Endodermal cell (in vitro differentiated cells): ENCODE data around the gene CLPSL1. TPM values are rescaled to one million over a fixed set of nuclear protein-coding genes. Genes with fewer than 3 reads are reported as not detected.

Experiments used
- DNase-seq: peaks from one replicate; pipeline ENCODE4 v3.0.0-alpha.2; 2017
- H3K27ac ChIP-seq: 2 replicates; pipeline ENCODE4 v1.5.1; 2013; ENCODE audit warnings: mild to moderate bottlenecking, low read depth, low read length, moderate library complexity
- H3K27me3 ChIP-seq: 2 replicates; pipeline ENCODE4 v1.6.1; 2013; ENCODE audit warnings: mild to moderate bottlenecking, low read length, moderate library complexity; ENCODE audit not compliant: insufficient read depth, control insufficient read depth, poor library complexity, severe bottlenecking
- H3K36me3 ChIP-seq: 2 replicates; pipeline ENCODE4 v1.7.0; 2013; ENCODE audit warnings: mild to moderate bottlenecking, low read length, moderate library complexity; ENCODE audit not compliant: control insufficient read depth, insufficient read depth
- H3K4me1 ChIP-seq: one replicate; pipeline ENCODE4 v1.7.0; 2013; ENCODE audit warnings: low read length; ENCODE audit not compliant: control insufficient read depth, insufficient read depth
- H3K4me3 ChIP-seq: 2 replicates; pipeline ENCODE4 v1.5.1; 2013; ENCODE audit warnings: mild to moderate bottlenecking, low read length, moderate library complexity
- H3K9ac ChIP-seq: 2 replicates; pipeline ENCODE4 v1.6.1; 2013; ENCODE audit warnings: mild to moderate bottlenecking, low read length, moderate library complexity; ENCODE audit not compliant: poor library complexity, severe bottlenecking; ENCODE audit errors: extremely low read depth
- H3K9me3 ChIP-seq: 2 replicates; pipeline ENCODE4 v1.6.1; 2013; ENCODE audit warnings: mild to moderate bottlenecking, low read length, moderate library complexity; ENCODE audit not compliant: control insufficient read depth
- H3K27ac Mint-ChIP-seq: 2 replicates; pipeline ENCODE4 v1.8.0; 2020; ENCODE audit warnings: mixed read lengths
- H3K27me3 Mint-ChIP-seq: 2 replicates; pipeline ENCODE4 v1.8.0; 2021; ENCODE audit warnings: mild to moderate bottlenecking, mixed read lengths; ENCODE audit not compliant: insufficient read depth
- H3K36me3 Mint-ChIP-seq: 2 replicates; pipeline ENCODE4 v1.8.0; 2020; ENCODE audit warnings: low read depth, mixed read lengths
- H3K4me1 Mint-ChIP-seq: 2 replicates; pipeline ENCODE4 v1.8.0; 2020; ENCODE audit warnings: mixed read lengths
- H3K4me3 Mint-ChIP-seq: 2 replicates; pipeline ENCODE4 v1.8.0; 2020; ENCODE audit warnings: mild to moderate bottlenecking, moderate library complexity, mixed read lengths
- H3K9me3 Mint-ChIP-seq: 2 replicates; pipeline ENCODE4 v1.8.0; 2020; ENCODE audit warnings: mild to moderate bottlenecking, mixed read lengths
- WGBS, 2 experiments: methylation state at CpG; one replicate each; pipeline versions ENCODE4 v1.1.5 to v1.1.7; 2013; ENCODE audit warnings: missing lambda C conversion rate in 2 of 2, mixed read lengths in 1 of 2; ENCODE audit not compliant: insufficient coverage in 1 of 2, insufficient read length in 1 of 2; 5-methylcytosine and 5-hydroxymethylcytosine counted together
- total RNA-seq, 2 donors: library from RNA; stranded (reverse); fragmentation: NEBNext Ultra II Directional in 1 of 2; extraction: Animal tissue kit (Norgen Biotek cat#: 25700) in 1 of 2; gene quantifications; 2 replicates in 1 of 2; 3 replicates in 1 of 2; pipeline ENCODE4 v1.2.1, GENCODE V29; 2021
- TF ChIP-seq, protein P1 (sequence below): fragments of 200-600 bp; sonication (generic); conservative IDR thresholded peaks from 2 replicates; pipeline ENCODE4 v1.5.0; 2021; ENCODE audit warnings: antibody characterized with exemption, mild to moderate bottlenecking

The CLPSL1 gene
- total RNA-seq, 2 donors from 2014 or later, result not detected

DNA sequence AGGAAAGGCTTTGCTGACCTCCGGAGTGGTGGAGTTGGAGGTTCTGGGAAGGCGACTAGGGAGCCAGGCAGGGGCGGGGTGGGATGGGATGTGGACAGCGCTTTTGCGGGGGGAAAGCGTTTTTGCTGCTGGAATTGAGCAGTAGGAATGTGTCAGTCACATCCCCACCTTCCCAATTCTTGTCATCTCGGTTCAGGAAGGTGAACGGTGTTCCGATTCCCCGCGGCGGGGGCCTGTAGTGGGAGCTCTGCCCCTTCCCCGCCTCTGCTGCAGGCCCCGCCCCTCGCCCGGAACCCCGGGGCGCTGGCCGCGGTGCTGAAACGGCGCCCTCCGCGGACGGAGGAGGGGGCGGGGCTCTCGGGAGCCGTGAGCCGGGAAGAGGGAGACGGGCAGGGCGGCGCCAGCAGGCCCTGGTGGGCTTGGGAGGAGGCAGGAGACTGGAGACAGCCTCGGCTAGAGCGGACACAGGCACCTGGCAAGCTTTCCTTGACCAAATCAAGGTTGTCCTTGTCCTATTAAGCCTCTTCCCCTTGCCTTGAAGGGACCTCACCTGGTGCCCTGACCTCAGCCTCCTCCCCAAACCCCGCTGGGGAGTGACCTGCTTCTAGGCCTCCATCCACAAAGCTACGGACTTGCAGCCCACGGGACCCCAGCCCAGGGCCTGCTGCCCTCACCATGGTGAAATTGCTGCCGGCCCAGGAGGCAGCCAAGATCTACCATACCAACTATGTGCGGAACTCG is 24.3 kb downstream of the CLPSL1 start, which contains the start of gene LHFPL5:
LHFPL5 (plus strand) TSS at position 357 of the 741 bp plus-strand sequence; CDS start at position 676, 319 bp downstream.
- H3K27me3 Mint-ChIP-seq, result peaks cover 3% of the 10 kb centered on the region

DNA sequence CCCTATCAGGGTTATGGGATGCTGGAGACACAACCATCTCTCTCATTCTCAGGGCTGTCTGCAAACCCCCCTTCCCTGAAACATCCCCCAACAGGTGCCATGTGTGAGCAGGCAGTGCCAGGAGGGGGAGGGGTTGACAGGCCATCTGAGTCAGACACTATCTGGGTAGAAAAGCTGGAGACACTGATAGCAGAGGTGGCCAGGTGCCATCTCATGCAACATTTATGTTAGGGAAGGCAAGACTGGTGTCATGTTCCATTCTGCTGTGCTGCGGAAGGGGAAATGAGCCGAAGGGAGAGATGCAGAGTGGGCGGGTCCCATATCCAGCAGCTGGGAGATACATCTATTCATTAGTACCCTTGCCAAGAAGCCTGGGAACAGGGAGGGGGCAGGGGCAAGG is 27.9 kb downstream of the CLPSL1 start:
- no peak for DNase-seq
- TF ChIP-seq, protein P1, sequence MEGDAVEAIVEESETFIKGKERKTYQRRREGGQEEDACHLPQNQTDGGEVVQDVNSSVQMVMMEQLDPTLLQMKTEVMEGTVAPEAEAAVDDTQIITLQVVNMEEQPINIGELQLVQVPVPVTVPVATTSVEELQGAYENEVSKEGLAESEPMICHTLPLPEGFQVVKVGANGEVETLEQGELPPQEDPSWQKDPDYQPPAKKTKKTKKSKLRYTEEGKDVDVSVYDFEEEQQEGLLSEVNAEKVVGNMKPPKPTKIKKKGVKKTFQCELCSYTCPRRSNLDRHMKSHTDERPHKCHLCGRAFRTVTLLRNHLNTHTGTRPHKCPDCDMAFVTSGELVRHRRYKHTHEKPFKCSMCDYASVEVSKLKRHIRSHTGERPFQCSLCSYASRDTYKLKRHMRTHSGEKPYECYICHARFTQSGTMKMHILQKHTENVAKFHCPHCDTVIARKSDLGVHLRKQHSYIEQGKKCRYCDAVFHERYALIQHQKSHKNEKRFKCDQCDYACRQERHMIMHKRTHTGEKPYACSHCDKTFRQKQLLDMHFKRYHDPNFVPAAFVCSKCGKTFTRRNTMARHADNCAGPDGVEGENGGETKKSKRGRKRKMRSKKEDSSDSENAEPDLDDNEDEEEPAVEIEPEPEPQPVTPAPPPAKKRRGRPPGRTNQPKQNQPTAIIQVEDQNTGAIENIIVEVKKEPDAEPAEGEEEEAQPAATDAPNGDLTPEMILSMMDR, result no peak
- H3K9ac ChIP-seq, result no peak overlapping the region
- no peaks in the 10 kb centered on the region for H3K4me1 ChIP-seq
- H3K36me3 ChIP-seq, result no peaks in the 10 kb centered on the region
- no peak overlapping the region for H3K27ac ChIP-seq
- H3K9me3 ChIP-seq, result no peaks in the 10 kb centered on the region
- no peak overlapping the region for H3K4me3 Mint-ChIP-seq
- peaks cover 7% of the 10 kb centered on the region for H3K27me3 ChIP-seq
- no peaks in the 10 kb centered on the region for H3K4me1 Mint-ChIP-seq
- H3K27me3 Mint-ChIP-seq, result peaks cover 3% of the 10 kb centered on the region
- H3K27ac Mint-ChIP-seq, result no peak overlapping the region
- H3K4me3 ChIP-seq, result no peak overlapping the region
- WGBS, 2 experiments, result 73 to 76% methylated on average over 2 to 3 of the region's 3 CpGs
- no peaks in the 10 kb centered on the region for H3K36me3 Mint-ChIP-seq
- H3K9me3 Mint-ChIP-seq, result no peaks in the 10 kb centered on the region

More for the DNA sequence above, 24.3 kb downstream of the CLPSL1 start, which contains the start of gene LHFPL5:
- DNase-seq, result peak; percentile 93
- H3K9me3 ChIP-seq, result no peaks in the 10 kb centered on the region
- H3K9me3 Mint-ChIP-seq, result no peaks in the 10 kb centered on the region
- 15 to 43% methylated on average over 7 to 40 of the region's 40 CpGs for whole genome bisulfite sequencing, 2 experiments
- peaks cover 7% of the 10 kb centered on the region for H3K27me3 ChIP-seq
- no peak within 1 kb of the TSS for H3K9ac ChIP-seq
- H3K4me1 ChIP-seq, result no peaks in the 10 kb centered on the region
- H3K27ac Mint-ChIP-seq, result no peak within 1 kb of the TSS
- no peaks in the 10 kb centered on the region for H3K36me3 ChIP-seq
- TF ChIP-seq, protein P1, result no peak
- no peaks in the 10 kb centered on the region for H3K4me1 Mint-ChIP-seq
- no peaks in the 10 kb centered on the region for H3K36me3 Mint-ChIP-seq
- H3K4me3 Mint-ChIP-seq, result peak within 1 kb of the TSS; percentile 49
- H3K27ac ChIP-seq, result no peak within 1 kb of the TSS
- H3K4me3 ChIP-seq, result peak within 1 kb of the TSS; percentile 75

DNA sequence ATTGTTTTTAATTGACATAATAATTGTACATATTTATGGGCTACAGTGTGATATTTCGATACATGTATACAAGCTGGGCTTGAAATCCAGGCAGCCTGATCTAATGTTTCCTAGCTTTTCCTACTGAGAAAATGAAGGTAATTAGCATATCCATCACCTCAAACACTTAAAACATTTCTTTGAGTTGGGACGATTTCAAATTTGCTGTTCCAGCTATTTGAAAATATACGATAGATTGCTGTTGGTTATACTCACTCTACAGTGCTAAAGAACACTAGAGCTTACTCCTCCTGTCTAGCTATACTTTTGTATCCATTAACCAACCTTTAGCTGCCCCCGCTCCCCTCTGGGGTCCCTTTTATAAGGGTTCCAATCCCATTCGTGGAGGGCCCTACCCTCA is 29.0 kb downstream of the CLPSL1 start:
- Mint-ChIP-seq H3K4me3 (no peak overlapping the region), H3K4me1 (no peaks in the 10 kb centered on the region), H3K9me3 (no peaks in the 10 kb centered on the region), H3K27me3 (peaks cover 3% of the 10 kb centered on the region), H3K27ac (no peak overlapping the region), H3K36me3 (no peaks in the 10 kb centered on the region)
- Histone ChIP-seq H3K4me1 (no peaks in the 10 kb centered on the region), H3K4me3 (no peak overlapping the region), H3K9me3 (no peaks in the 10 kb centered on the region), H3K9ac (no peak overlapping the region), H3K36me3 (no peaks in the 10 kb centered on the region), H3K27ac (no peak overlapping the region), H3K27me3 (peaks cover 7% of the 10 kb centered on the region)
- WGBS, 2 experiments, result 76 to 94% methylated on average over 4 to 5 of the region's 5 CpGs
- TF ChIP-seq, protein P1, result no peak
- no peak for DNase-seq
